NCI-H226 (cell line): ENCODE measurements around the gene LUZP4.
"Not testable (repeated sequence)": the region's sequence is repeated elsewhere in the genome, so short reads cannot be mapped to it uniquely, and the experiment has no call there.

Experiments used
- DNase-seq: peaks from one replicate; pipeline ENCODE4 v3.0.0-alpha.2; 2015

Gene LUZP4

DNA sequence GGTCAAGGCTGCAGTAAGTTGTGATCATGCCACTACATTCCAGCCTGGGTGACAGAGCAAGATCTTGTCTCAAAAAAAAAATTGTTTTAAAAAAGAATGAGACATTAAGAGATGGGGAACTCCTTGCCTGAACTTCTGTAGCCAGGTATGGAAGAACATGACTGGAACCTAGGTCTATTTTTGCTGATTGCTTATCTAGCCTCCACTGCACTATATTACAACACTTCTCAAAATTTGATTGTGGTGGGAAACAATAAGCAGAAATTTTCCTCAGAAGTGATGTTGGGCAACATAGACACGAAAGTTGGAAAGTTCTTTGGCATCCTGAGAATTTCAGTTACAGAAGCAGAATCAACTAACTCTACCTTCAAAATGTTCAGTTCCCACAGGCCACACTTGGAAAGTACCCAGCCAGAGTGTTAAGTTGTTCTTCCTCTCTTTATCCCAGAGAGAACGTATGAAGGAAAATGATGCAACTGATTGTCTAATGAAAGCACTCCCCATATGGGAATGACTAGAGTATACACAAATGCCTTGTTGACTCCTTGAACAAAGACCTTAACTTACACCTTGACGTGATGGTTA is 50.0 kb downstream of the LUZP4 start:
- peak; percentile 61 for DNase-seq

DNA sequence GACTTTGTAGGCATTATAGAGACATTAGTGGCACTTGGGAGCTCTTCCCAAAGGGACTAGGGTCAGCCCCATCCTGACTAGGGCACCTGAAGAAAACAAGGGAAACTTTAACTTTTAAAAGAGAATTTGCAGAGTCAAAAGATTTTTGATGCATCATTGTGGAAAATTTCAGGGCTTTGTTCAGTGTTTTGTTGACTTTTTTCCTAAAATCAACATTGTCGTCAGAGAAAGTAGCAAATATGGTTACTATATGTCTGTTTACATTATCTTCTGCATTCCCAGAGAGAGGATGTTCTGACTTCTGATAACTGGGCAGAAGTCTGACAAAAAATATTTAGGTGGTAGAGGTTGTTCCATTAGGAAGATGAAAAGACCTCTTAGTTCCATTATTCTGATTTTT is 51.9 kb downstream of the LUZP4 start:
- DNase-seq = no peak

DNA sequence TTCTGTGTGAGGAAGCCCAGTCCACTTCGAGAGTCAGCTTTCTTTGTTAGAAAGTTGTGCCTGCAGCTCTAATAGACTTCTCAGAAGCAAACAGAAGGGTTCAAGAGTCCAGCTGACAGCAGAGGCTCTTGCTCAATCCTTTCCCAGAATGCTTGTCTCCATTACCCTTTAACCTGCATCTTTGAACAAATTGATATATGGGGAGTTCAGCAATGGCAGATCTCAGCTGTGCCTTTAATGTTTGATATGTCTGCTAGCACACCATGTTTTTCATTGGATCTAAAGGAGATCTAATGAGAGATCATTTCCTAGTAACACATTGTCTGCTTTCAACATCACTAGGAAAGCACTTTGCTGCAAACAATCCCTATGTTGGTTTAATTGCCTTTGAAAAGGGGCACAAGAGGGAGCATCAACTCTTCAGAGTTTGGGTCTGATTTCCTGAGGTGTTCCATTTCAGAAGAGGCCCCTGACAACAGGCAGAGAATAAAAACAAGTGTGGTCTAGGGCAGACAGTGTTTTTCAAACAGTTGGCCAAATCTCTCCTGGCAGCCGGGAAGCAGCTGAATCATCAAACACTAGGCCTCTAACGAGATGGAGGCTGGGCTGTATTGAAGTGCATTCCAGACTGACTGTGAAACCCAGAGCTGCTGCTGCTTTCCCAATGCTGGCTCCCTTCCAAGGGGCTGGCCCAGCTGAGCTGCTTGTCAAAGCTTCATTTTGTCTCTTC is 55.5 kb downstream of the LUZP4 start:
- peak; percentile 83 for DNase-seq

DNA sequence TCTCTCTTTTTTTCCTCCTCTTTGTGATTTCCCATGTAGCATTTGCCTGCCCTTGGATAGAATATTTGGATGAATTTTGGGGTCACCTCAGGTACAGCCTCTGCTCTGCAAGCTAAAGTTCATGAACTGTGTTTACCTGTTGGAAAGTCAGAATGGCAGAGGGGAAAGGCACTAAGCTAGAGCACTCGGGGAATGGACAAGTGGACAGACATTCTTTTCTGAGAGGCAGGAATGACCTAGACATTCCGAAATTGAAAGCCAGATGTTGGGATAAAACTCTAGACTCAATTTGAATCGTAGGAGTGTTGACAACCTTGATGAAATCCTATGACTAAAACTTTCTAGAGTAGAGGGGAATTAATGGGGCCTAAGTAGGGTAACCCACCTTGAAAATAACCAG is 56.1 kb downstream of the LUZP4 start:
- DNase-seq = no peak

DNA sequence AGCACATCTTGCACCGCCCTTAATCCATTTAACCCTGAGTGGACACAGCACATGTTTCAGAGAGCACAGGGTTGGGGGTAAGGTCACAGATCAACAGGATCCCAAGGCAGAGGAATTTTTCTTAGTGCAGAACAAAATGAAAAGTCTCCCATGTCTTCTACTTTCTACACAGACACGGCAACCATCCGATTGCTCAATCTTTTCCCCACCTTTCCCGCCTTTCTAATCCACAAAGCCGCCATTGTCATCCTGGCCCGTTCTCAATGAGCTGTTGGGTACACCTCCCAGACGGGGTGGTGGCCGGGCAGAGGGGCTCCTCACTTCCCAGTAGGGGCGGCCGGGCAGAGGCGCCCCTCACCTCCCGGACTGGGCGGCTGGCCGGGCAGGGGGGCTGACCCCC is 57.2 kb downstream of the LUZP4 start:
- DNase-seq = not testable (repeated sequence)

DNA sequence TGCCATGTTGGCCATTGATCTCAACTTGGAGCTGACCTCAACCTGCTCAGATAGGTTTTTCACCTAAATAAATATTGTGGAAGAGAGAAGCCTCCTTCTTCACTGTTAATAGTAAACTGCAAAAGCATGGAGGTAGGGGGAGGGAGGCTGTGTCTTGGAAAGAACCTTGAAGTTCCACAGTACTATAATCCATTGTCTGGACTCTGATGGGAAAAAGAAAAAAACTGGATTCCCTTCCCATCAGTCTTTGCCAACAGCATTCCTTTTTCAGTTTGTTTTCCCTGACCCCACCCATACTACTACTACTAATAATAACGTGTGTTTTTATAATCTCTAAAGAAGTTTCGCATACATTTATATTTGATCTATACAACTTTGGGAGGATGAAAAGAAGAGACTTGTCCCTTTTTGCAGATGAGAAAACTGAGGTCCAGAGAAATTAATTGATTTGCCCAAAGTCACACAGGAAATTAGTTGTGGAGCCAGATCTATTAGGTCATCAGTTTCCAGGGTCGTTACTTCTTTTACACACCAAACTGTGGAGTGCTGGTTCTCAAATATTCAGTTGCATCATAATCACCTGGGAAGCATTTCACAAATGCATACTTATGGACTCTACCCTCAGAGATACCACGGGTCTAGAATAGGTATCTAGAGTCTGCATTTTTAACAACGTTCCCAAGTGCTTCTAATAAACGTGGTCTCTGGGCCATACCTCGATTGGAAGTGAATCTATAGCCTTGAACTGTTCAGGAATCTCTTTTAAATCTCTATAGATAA is 59.1 kb downstream of the LUZP4 start:
- no peak for DNase-seq

DNA sequence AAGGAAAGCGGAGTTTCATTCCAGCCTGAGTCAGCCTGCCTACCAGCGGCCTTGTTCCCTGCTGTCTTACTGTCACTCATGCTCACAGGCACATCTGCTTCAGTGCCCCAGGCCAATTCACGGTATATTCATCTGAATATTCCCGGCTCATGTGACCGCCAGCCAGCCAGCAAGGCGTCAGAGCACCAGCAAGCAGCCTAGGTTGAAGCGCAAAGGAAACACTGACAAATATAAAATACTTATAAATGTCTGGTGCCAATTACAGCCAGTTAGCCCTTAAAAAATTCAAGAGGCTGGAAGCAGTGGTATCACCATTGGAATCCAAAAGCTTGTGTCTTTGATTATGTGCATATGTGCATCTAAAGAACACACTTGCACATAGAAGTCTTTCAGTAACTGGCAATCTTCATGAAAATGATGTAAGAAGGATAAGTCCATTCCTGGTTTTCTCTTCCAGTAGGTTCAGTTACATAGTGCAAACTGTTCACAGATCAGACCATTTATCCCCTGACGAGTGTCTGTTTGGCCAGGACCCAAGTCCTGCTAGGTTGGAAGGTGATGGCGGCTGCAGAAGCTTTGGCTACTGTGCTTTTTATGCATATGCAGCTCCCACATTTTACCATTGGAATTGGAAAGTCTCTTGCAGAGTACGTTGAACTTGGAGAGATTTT is 61.3 kb downstream of the LUZP4 start:
- no peak for DNase-seq

DNA sequence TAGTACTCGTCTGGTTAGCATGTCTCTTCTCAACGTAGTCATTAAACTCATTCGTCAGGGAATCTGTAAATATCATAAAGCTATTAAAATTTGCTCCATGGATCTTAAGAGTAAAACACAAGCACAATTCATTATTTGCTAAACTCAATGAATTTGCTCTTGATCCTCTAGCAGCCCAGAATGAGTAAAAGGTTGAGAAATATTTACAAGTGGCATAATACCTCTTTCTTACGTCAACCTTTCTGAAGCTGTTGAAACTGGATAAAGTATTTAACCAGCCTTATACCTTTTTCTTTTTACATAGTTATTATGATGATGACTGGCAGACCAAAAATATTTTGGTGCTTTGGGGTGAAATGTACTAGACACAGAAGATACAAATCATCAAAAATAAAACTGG is 66.9 kb downstream of the LUZP4 start:
- no peak for DNase-seq
